Measurements from ENCODE around the gene C10orf120. TPM values are rescaled to one million over a fixed set of nuclear protein-coding genes. Genes with fewer than 3 reads are reported as not detected.

Gene C10orf120
- total and polyA plus RNA-seq, 9 of the 15 experiments (the other 6 are each of a cell fraction or from before 2014, with no cell fraction given), result not detected

- BruUV-seq (replicated peaks), result no TSS peak
- CTCF ChIA-PET (ENCODE audit: low intra/inter-chr PET ratio), result no interaction called here
- POLR2A ChIA-PET, result no interaction called here
- WGBS (ENCODE audit: insufficient coverage, low coverage, missing lambda C conversion rate), result 0% methylated on average over 2 of the region's 3 CpGs
- Histone ChIP-seq H3K9ac (ENCODE audit: insufficient read depth in 1 of 2, low read depth in 2 of 2, low read length in 2 of 2) (no peak overlapping the region), H4K20me1 (replicated peaks; ENCODE audit: control insufficient read depth, insufficient read depth, low read length) (no peaks in the 10 kb centered on the region), H3K27me3 (ENCODE audit: control insufficient read depth in 2 of 2, insufficient read depth in 2 of 2, low read length in 2 of 2) (no peaks in the 10 kb centered on the region; a peak in 2 of 5 replicates), H3K9me3 (replicated peaks; ENCODE audit: control insufficient read depth, insufficient read depth, low read depth, low read length) (no peaks in the 10 kb centered on the region), H3K79me2 (ENCODE audit: control insufficient read depth, insufficient read depth, low read length) (no peaks in the 10 kb centered on the region), H3K4me2 (ENCODE audit: insufficient read depth, low read length) (no peak overlapping the region), H3K4me1 (replicated peaks in 1 of 2; ENCODE audit: control insufficient read depth in 2 of 2, insufficient read depth in 2 of 2, low read length in 2 of 2) (no peaks in the 10 kb centered on the region), H2AFZ (ENCODE audit: low read depth, low read length) (no peak overlapping the region), H3K27ac (ENCODE audit: extremely low read depth, low read depth, low read length) (no peak overlapping the region), H3K4me3 (no peak overlapping the region), H3K36me3 (ENCODE audit: control insufficient read depth, insufficient read depth, low read length) (no peaks in the 10 kb centered on the region), H3K9me1 (ENCODE audit: control insufficient read depth, insufficient read depth, low read length) (no peaks in the 10 kb centered on the region)
- in situ Hi-C loops (cut with MboI), result no loop called here
- ATAC-seq (no peak), FAIRE-seq (no peak), DNase-seq (ENCODE audit: extremely low read depth in 1 of 4, low spot score in 3 of 4) (no peak)
- intact Hi-C loops (cut with micrococcal nuclease), result no loop called here
- TF ChIP-seq CBX3 (IDR thresholded peaks at IDR 0.05; ENCODE audit: borderline replicate concordance in 1 of 2, low read length in 2 of 2) (no peak), GTF2B (IDR thresholded peaks at IDR 0.05; ENCODE audit: extremely low read depth, insufficient read length) (no peak), SIN3A (IDR thresholded peaks at IDR 0.05; ENCODE audit: borderline replicate concordance in 2 of 2, control insufficient read depth in 1 of 2, low read depth in 2 of 2, low read length in 2 of 2) (no peak), HLTF (IDR thresholded peaks at IDR 0.05) (no peak), ETV1 (tag; conservative IDR thresholded peaks at IDR 0.05; ENCODE audit: low read depth) (no peak)
Observed at GRCh38 chr10:122657729-122658128, 41.9 kb downstream of the C10orf120 start.

GRCh38 chr10:122657255-122657654 lies 42.4 kb downstream of the C10orf120 start:
- no TSS peak for BruUV-seq (replicated peaks)
- no peaks in the 10 kb centered on the region; a peak in 2 of 5 replicates for H3K27me3 ChIP-seq (ENCODE audit: control insufficient read depth in 2 of 2, insufficient read depth in 2 of 2, low read length in 2 of 2)
- no peak overlapping the region for H3K27ac ChIP-seq (ENCODE audit: extremely low read depth, low read depth, low read length)
- H3K36me3 ChIP-seq (ENCODE audit: control insufficient read depth, insufficient read depth, low read length), result no peaks in the 10 kb centered on the region
- no peak overlapping the region for H3K9ac ChIP-seq (ENCODE audit: insufficient read depth in 1 of 2, low read depth in 2 of 2, low read length in 2 of 2)
- H3K9me3 ChIP-seq (replicated peaks; ENCODE audit: control insufficient read depth, insufficient read depth, low read depth, low read length), result no peaks in the 10 kb centered on the region
- ChIA-PET POLR2A (no interaction called here), CTCF (ENCODE audit: low intra/inter-chr PET ratio) (no interaction called here)
- no peaks in the 10 kb centered on the region for H4K20me1 ChIP-seq (replicated peaks; ENCODE audit: control insufficient read depth, insufficient read depth, low read length)
- H3K79me2 ChIP-seq (ENCODE audit: control insufficient read depth, insufficient read depth, low read length), result no peaks in the 10 kb centered on the region
- intact Hi-C loops (cut with micrococcal nuclease), result no loop called here
- FAIRE-seq (no peak), DNase-seq (ENCODE audit: extremely low read depth in 1 of 4, low spot score in 3 of 4) (no peak), ATAC-seq (no peak)
- no peaks in the 10 kb centered on the region for H3K9me1 ChIP-seq (ENCODE audit: control insufficient read depth, insufficient read depth, low read length)
- H3K4me3 ChIP-seq, result no peak overlapping the region
- H3K4me1 ChIP-seq (replicated peaks in 1 of 2; ENCODE audit: control insufficient read depth in 2 of 2, insufficient read depth in 2 of 2, low read length in 2 of 2), result no peaks in the 10 kb centered on the region
- H3K4me2 ChIP-seq (ENCODE audit: insufficient read depth, low read length), result no peak overlapping the region
- in situ Hi-C loops (cut with MboI), result no loop called here
- WGBS (ENCODE audit: insufficient coverage, low coverage, missing lambda C conversion rate), result 0% methylated on average over 3 of the region's 4 CpGs
- no peak overlapping the region for H2AFZ ChIP-seq (ENCODE audit: low read depth, low read length)
- TF ChIP-seq FOXP1 (CRISPR knock-in tag; IDR thresholded peaks at IDR 0.05) (no peak), NFATC3 (IDR thresholded peaks at IDR 0.05) (no peak), POLR2AphosphoS2 (IDR thresholded peaks at IDR 0.05; ENCODE audit: low read length) (no peak), RB1 (IDR thresholded peaks at IDR 0.05; ENCODE audit: low read depth) (no peak), JUND (IDR thresholded peaks at IDR 0.05; ENCODE audit: borderline replicate concordance, low read depth, low read length) (no peak), JUND (tag; IDR thresholded peaks at IDR 0.05; ENCODE audit: borderline replicate concordance, low read depth, low read length) (no peak), ZKSCAN3 (CRISPR knock-in tag; IDR thresholded peaks at IDR 0.05) (no peak), PCBP2 (IDR thresholded peaks at IDR 0.05; ENCODE audit: low read depth, low read length, poor library complexity, severe bottlenecking) (no peak), DLX4 (CRISPR knock-in tag; IDR thresholded peaks at IDR 0.05) (no peak), ZNF583 (CRISPR knock-in tag; IDR thresholded peaks at IDR 0.05) (no peak)
